ENCODE data around the gene HSPB6.
"Not testable (repeated sequence)": the region's sequence is repeated elsewhere in the genome, so short reads cannot be mapped to it uniquely, and the experiment has no call there.

Gene HSPB6

DNA sequence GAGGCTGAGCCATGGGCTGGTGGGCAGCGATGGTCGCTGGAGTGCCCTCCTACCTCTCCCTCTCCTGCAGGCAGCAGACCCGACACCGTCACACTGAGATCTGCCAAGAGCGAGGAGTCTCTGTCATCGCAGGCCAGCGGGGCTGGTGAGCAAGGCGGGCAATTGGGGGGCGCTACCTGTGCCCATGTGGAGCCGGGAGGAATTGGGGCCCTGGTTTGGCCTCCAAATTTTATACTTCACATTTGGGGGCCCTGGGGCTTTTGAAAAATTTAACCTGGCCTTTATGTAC lies 28.5 kb upstream of the HSPB6 start:
- DNase-seq, result no peak

DNA sequence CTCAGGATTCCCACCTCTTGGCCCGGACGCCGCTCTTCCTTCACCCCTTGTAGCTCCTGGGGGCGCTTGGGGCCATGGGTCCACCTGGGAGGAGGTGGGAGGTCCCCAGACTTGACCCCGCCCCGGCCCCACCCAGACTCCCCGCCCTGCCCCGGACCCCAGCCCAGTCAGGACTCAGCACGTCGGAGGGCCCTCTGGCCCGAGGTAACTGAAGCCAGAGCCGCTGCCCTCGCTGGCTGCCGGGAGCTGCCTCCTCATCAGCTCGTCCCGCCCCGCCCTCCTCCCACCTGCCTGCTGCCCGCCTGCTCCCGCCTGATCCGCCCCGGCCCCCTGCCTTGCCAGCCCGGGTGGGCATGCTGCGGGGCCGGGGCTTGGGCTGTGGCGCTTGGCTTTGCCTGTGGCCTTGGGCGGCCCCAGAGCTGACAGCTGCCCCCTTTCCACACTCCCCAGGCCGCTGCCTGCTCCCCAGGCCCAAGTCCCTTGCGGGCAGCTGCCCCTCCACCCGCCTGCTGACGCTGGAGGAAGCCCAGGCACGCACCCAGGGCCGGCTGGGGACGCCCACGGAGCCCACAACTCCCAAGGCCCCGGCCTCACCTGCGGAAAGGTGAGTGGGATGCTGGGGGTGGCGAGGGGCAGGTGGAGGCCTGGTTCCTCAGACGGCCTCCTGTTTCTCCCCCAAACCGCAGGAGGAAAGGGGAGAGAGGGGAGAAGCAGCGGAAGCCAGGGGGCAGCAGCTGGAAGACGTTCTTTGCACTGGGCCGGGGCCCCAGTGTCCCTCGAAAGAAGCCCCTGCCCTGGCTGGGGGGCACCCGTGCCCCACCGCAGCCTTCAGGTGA lies 27.9 kb upstream of the HSPB6 start:
- DNase-seq, result no peak

DNA sequence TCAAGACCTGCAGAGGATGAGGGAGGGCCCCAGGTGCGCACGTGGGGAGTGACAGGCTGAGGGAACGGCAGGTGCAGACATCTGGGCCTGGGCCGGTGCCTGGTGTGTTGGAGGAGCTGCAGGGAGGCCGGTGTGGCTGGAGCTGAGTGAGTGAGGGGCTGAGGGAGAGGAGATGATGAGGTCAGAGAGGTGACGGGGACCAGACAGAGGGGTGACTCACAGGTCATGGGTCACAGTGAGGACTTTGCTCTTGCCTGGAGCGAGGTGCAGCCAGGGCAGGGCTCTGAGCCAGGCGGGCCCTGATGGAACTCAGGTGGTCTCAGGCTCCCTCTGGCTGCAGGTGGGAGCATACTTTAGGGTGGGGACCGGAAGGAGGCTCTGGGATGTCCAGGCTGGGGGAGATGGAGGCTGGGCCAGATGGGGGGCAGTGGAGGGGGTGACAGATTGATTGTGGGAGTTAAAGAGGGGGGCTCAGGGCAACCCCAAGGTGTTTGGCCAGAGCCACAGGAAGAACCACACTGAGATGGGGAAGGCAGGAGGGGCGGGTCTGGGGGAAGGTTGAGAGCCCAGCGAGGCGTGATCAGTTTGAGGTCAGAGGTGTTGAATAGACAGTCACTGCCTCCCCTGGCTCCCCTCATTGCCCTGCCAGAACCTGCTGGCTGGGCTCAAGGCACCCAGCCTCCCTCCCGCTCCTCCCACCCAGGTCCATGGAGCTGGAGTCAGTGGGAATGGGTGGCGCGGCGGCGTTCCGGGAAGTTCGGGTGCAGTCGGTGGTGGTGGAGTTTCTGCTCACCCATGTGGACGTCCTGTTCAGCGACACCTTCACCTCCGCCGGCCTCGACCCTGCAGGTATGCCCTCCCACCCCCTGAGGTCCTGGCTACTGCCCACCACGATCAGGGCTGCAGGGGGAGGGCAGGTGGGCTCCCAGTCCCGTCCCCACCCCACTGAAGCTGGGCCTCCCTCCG lies 26.9 kb upstream of the HSPB6 start:
- DNase-seq, result no peak

DNA sequence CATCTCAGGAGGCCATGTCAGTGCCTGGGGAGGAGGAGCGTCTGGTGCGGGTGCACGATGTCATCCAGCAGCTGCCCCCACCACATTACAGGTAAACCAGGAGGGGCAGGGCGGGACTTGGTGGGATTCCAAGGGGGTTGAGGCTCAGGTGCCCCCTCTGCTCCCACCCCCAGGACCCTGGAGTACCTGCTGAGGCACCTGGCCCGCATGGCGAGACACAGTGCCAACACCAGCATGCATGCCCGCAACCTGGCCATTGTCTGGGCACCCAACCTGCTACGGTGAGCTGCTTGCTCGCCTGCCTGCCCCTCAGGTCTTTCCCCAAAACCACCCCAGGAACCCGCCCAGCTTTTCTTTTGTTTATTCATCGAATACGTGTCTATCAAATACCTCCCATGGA lies 25.8 kb upstream of the HSPB6 start:
- no peak for DNase-seq

DNA sequence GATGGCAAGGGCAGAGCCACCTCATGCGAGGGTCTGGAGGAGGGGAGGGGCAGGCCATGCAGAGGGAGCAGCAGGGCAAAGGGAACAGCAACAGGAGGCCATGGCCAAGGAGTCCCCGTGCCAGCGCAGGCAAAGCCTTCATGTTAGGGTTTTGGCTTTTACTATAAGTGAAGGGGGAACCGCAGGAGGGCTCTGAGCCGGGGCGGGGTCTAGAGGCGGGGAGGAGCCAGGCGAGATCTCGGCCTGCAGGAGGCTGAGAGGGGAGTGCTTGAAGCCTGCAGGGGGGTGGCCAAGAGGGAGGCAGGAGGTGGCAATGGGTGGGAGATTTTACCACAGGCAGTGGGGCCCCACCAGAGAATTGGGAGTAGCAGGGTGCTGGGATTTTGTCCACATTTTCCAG lies 24.8 kb upstream of the HSPB6 start:
- DNase-seq, result no peak

DNA sequence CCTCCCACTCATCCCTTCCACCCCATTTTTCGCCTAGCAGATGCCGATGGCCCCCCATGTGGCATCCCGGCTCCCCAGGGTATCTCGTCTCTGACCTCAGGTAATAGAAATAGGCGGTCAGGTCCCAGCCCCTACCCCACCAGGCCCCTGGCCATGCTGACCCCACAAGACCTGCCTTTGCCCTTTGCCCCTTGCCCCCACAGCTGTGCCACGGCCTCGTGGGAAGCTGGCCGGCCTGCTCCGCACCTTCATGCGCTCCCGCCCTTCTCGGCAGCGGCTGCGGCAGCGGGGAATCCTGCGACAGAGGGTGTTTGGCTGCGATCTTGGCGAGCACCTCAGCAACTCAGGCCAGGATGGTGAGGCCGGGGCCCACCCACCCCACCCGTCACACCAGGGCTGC lies 23.9 kb upstream of the HSPB6 start:
- no peak for DNase-seq

DNA sequence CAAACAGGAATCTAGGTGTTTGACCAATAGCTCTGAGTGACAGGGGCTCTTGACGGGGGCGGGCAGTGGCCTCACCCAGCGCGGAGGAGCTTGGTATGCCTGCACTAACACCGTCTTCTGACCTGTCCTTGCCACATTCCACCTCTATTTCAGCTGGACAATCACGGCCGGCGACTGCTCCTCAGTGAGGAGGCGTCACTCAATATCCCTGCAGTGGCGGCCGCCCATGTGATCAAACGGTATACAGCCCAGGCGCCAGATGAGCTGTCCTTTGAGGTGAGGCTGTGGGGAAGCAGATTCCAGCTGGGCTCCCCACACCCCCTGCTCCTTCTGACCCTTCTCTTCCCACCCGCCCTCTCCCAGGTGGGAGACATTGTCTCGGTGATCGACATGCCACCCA lies 23.2 kb upstream of the HSPB6 start:
- DNase-seq, result no peak

DNA sequence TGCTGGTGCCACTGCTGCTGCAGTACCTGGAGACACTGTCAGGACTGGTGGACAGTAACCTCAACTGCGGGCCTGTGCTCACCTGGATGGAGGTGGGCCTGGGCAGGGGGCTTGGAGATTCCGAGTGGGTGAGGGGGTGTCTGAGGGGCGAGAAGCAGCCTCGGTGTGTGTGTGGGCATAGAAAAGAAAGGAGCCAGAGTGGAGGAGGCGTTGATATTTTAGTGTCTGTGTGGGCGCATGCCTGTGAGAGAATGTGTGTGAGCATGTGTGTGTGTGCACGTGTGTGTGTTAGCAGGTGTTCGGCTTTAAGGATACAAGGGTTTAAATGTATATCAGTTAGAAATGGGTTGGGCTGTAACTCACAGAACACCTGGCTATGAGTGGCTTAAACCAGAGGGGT lies 22.2 kb upstream of the HSPB6 start:
- no peak for DNase-seq

DNA sequence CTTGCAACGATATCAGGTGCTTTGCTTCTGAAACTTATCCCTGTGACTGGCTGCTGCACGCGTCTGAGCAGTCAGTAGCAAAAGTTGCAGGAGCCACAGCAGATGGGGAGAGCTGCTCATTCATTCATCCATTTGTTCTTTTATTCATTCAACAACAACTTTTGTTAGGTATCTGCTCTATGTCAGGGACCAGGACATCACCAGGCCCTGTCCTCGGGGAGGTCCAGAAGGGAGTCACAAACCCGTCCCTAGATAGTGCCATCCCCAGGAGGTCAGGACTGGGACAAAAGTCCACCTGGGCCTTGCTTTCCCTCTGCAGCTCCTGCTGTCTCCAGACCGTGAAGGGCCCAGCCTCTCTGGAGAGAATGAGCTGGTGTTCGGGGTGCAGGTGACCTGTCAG lies 21.1 kb upstream of the HSPB6 start:
- DNase-seq, result no peak

DNA sequence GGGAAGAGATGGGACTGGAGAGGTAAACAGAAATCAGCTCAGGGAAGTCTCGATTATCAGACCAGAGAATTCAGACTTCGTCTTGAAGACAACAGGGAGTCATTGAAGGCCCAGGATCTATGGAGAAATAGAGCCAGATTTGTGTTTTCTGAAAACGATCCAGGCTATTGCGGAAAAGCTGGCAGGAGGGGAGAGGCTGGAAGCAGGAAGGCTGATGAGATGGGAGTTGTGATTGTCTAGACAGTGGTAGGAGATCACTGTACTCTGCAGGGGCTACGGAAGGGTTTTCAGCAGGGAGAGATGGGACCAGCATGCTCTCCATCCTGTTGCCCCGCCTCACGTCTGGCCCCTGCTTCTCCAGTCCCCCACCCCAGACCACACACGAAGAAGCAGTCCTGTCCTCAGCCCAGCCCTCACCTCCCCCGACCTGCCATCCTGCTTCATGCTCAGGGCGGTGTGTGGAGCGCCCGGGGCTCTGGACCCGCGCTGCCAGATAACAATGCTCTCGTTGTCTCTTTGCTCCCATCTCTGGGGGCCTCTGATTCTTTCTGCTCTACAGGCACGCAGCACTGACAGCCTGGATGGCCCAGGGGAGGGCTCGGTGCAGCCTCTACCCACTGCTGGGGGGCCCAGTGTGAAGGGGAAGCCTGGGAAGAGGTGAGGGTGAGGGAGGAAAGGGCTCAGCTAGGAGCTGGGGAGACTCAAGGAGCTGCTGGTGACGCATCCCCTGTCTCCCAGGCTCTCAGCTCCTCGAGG lies 20.4 kb upstream of the HSPB6 start:
- no peak for DNase-seq

DNA sequence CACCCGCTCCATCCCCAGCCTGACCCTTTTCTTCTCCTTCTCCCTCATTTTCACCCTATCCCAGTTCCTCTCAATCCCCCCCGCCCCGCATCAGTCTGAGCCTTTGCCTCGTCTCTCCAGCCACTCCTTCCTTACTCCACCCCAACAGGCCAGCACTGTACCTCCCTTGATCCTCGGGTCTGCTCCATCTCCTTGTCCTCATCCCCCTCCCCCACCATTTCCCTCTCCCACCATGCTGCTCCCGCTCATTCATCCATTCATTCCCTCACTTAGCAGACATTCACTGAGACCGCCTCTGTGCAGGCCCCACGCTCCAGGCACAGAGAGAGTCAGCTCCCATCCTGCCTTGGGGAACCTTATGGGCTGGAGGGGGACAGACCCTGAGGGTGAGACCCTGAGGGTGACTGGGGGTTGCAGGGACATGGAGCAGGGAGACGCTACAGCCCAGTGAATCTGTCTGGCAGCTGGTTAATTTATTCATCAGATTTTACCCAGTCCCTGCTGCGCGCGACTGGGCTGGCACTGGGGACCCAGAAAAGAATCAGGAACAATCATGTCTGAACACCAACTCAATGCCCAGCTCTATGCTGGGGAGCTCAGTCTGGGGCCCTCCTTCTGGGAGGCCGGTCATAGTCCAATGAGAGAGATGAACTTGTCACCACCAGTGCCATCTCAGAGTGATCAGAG lies 19.4 kb upstream of the HSPB6 start:
- no peak for DNase-seq

DNA sequence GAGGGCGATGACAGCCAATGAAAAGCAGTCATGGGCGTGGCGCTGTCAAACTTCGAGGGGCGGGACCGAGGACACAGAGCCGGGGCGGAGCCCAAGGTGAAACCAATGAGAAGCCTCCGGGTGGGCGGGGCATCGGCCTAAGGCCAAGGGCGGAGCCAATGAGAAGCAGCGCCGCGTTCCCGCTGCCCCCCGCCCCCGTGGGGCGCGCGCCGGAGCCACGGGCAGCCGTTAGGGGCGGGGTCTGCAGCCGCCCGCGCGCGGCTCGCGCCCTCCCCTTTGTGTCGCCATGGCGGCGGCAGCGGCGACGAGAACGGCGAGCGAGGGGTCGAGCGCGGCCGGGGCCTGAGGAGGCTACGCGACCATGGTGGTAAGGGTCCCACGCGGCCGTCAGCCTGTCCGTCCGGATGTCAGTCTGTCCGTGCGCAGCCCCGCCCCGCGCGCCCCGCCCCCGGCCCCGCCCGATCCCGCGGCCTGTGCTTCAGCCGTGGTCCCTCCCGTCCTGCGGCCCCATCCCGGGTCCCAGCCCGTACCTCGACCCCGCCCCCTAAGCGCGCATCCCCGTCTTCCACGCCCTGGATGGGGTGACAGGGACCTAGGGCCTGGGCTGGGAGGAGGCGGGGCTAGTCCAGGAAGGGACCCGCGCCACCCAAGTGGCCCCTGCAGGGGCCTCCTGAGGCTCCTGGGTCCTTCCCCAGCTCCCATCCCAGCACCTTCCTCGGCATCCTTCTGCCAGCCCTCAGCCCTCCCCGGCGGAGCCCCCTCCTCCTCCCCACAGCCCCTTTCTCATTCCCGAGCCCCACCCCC lies 18.7 kb upstream of the HSPB6 start, which contains the start of gene ARHGAP33:
ARHGAP33 (plus strand) TSS at position 267 of the 804 bp plus-strand sequence; CDS start at position 362, 95 bp downstream.
- peak; percentile 97 for DNase-seq

DNA sequence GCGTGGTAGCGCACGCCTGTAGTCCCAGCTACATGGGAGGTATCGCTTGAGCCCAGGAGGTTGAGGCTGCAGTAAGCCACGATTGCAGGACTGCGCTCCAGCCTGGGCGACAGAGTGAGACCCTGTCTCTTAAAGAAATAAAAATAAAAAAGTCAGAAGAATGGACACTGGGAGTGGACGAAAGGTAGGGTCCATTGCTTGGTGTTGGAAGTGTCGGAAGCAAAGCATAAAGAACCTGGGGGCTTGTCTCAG lies 18.1 kb upstream of the HSPB6 start:
- DNase-seq, result no peak

DNA sequence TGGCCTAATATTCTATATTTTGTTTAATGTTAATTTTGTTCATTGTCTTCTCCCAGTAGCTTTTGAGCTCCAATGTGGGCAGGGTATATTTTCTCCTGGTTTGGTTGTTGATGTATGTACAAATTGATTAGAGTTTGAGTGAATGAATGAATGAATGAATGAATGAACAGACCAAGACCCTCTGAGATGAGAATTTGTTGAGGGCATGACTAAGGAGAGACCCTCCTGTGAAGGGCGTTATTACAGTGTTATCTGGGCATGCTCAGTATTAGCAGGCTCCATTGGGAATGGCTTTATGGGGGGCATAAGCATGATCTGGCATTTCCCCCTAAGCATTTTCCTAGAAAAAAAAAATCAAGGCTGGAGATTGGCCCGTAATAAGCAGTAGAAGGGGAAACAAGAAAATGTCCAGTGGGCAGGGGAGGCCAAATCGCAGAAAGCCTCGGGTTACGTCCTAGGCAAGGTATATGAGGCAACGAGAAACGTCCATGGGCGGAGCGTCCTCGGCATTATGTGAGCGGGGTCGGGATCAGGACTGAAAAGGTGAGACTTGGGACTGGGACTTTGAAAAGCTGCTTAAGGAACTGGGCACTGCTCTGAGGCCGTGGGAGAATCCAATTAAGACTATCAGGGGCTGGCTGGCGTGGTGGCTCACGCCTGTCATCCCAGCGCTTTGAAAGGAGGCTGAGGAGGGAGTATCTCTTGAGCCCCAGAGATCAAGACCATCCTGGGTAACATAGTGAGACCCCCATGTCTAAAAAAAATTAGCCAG lies 17.6 kb upstream of the HSPB6 start:
- no peak for DNase-seq

DNA sequence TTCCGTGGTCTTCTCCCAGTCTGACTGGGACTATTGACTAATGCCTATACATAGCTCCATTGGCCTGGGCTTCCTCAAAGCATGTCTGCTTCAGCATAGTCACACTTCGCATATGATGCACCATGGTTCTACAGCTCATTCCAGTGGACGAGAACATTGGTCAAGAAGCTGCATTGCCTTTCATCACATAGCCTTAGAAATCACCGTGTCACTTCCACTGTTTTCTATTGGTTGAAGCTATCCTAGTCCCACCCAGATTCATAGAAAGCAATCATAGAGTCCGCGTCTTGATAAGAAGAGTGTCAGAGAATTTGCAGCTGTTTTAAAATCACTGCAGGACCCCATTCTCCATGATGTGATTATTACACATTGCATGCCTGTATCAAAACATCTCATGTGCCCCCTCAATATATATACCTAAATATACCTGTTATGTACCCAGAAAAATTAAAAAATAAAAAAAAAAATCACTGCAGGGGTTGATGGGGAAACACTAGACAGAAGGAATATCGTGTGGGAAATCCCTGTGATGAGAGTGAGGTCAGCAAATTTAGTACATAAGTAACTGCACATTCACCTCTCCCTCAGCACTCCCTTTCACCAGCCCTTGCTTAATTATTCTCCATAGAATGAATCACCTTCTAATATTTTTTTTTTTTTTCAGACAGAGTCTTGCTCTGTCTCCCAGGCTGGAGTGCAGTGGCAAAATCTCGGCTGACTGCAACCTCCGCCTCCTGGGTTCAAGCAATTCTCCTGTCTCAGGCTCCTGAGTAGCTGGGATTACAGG lies 16.4 kb upstream of the HSPB6 start:
- DNase-seq, result no peak

DNA sequence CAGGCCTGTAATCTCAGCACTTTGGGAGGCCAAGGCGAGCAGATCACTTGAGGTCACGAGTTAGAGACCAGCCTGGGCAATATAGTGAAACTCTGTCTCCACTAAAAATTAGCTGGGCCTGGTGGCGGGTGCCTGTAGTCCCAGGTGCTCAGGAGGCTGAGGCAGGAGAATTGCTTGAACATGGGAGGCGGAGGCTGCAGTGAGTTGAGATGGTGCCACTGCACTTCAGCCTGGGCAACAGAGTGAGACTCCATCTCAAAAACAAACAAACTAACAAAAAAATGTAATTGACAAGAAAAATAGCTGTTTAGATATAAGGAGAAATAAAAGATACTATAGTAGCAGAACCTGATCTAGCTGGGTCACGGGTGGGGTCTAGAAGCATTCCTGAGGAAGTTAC lies 15.5 kb upstream of the HSPB6 start:
- DNase-seq, result not testable (repeated sequence)

DNA sequence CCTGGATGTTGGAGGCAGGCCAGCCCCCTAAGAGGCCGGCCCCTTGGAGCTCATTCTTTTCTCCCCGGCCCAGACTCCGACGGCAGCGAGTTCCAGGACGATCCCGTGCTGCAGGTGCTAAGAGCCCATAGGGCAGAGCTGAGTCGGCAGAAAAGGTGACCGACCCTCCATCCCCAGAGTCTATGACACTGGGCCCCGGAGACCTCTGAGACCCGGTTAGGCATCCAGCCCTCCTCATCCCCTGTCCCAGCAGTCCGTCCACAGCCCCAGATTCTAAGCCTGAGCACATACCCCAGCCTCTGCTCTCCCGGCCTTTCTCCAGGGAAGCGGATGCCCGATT lies 11.2 kb upstream of the HSPB6 start:
- no peak for DNase-seq

DNA sequence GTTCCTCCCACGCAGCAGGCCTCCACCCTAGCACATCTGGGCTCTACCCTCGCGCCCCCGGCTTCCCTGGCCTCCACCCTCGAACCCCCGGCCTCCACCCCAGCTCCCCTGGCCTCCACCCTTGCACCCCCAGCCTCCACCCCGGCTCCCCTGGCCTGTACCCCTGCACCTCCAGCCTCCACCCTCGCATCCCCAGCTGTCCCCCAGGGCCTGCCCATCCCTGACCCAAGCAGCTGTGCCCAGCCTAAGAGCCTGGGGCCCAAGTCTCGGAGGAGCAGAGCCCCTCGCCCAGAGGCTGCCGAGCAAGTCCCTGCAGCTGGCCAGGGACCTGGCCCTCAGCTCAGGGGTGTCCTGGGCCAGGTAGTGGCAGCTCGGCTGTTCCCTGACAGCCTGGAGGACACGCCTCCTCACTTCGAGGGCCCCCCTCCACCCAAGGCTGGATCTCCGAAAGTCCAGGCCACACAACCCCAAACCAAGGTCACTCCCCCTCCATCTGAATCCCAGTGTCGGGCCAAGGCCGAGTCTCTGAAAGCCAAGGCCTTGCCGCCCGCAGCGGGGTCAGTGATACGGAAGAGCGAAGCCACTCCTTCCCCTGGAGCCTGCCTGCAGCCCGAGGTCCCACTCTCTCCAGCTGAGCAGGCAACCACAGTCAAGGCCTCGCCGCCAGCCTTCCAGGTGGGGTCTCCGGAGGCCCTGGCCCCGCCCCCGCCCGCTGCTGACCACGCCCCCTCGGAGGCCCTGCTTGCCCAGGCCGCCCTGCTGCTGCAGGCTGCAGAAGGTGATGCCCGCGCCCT lies 10.7 kb upstream of the HSPB6 start:
- DNase-seq, result no peak

DNA sequence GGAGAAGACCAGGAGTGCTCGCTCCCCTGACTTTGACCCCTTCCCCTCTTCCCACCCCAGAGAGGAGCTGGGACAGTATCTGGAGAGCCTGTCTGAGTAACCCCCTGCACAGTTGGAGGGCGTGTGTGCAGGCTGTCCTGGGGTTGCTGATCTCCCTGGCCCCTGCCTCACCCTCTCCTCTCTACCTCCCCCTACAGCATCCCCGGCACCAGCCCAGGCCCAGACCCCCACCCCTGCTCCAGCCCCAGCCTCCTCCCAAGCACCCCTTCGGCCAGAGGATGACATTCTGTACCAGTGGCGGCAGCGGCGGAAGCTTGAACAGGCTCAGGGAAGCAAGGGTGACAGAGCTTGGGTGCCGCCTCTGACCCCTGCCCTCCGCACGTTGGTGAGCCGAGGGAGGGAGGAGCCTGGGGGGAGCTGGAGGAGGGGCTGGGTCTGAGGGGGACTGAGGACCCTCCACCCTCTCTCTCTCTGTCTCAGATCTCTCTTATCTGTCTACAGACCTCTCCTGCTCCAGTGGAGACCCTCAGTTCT lies 9.8 kb upstream of the HSPB6 start:
- no peak for DNase-seq

Measured in central memory CD4-positive, alpha-beta T cell (primary cell).